ENCODE data around the gene TMEM130.

TMEM130 gene

DNA sequence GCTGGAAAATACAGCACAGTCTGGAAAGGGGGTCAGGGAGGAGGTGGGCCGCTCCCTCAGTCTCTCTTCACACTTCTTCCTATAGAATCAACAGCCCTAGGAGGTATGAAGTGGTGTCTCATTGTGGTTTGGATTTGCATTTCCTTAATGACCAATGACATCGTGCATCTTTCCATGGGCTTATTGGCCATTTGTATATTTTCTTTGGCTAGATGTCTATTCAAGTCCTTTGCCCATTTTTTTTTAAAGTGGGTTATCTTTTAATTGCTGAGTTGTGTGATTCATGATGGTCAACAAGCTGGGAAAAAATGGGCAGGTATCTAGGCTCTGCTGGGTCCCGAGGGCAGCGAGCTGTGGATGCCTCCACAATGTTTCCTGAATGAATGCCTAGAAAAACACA, 29.1 kb downstream of the TMEM130 start:
- no peak for DNase-seq

DNA sequence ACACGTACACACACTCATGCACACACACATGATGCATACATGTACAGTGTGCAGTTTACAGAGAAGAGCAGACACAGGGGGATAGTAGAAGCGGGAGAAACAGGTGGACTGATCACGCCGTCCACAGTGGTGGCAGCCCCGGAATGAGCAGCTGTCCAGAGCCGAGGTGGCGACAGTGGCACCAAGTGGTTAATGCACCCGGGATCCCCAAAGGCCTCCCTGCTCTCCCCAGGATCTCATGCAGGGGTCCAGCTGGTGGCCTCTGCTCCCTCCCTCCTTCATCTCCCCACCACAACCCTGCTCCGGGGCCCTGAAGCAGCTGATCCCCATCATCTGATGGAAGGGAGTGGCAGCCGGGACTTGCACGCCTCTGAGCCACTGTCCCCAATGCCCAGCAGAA, 29.7 kb downstream of the TMEM130 start:
- no peak for DNase-seq

- no peak for DNase-seq
Measured at GRCh38 chr7:98837630-98837972, 32.2 kb downstream of the TMEM130 start.

- DNase-seq: no peak
Measured at GRCh38 chr7:98836811-98837629, 32.8 kb downstream of the TMEM130 start.

DNA sequence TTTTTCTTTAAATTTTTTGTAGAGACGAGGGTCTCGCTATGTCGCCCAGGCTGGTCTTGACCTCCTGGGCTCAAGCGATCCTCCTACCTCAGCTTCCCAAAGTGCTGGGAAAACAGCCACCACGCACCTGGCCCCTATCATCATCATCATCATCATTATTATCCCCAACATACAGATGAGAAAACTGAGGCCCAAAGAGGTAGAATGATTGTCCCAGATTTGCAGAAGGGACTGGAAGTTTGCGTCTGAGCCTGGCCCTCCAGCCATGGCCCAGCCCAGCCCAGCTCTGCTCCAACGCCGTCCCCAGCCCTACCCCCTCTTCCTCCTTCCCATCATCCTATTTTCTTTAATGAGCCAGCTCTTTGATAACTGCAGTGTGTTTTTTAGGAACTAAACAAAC, 34.9 kb downstream of the TMEM130 start:
- DNase-seq: no peak

- DNase-seq: no peak
Measured at GRCh38 chr7:98833022-98833421, 36.8 kb downstream of the TMEM130 start.

GRCh38 chr7:98831641-98832221, 38.1 kb downstream of the TMEM130 start:
- DNase-seq: no peak

DNA sequence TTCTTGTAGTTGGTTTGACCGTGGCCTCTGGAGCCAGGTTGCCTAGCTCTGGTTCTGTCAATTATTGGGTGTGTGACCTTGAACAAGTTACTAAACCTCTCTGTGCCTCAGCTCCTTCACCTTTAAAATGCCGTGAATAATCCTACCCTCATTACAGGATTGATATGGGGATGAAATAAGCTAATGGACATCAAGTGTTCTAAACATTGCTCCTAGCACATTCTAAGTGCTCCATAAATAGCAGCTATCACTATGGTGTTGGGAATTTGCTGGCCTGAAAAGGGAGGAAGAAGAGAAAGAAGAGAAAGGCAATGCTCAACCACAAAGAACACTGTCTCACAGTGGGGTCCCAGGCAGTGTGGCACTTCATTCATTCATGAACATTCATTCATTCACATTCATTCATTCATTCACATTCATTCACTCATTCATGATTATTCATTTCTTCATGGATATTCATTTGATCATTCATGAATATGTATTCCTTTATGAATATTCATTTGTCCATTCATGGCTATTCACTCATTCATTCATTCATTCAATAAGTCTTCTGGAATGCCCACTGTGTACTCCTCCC, 38.8 kb downstream of the TMEM130 start:
- no peak for DNase-seq

DNA sequence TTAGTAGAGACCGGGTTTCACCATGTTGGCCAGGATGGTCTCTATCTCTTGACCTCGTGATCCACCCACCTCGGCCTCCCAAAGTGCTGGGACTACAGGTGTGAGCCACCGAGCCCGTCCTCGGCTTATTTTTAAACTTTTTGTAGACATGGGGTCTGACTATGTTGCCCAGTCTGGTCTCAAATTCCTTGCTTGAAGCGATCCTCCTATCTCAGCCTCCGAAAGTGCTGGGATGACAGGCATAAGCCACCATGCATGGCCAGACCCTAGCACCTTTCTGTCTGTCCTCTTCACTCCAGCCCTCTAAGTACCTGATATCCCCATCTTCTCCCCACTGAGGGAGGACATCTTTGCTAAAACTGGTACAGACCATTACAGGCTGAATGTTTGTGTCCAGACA, 41.4 kb downstream of the TMEM130 start:
- DNase-seq: no peak

GRCh38 chr7:98827258-98827657, 42.6 kb downstream of the TMEM130 start:
- no peak for DNase-seq

GRCh38 chr7:98826811-98827231, 43.0 kb downstream of the TMEM130 start:
- no peak for DNase-seq

DNA sequence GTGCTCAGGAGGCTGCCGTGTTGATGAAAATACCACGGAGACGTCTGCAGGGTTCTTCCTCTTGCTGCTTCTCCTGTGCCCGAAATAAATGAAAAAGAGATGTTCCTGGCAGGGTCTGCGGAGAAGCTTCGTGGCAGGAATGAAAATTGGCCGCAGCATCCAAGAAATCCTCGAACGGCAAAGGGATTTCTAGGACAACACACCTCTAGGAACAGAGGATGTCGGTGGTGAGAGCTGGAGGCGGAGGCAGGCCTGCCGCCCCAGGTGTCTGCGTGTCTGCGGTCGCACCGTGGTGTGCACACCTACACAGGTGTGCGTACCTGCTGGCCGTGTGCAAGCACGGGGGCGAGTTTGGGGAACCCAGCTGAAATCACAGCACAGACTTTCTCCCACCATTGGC, 43.4 kb downstream of the TMEM130 start:
- no peak for DNase-seq

- no peak for DNase-seq
Measured at GRCh38 chr7:98823226-98823625, 46.6 kb downstream of the TMEM130 start.

DNA sequence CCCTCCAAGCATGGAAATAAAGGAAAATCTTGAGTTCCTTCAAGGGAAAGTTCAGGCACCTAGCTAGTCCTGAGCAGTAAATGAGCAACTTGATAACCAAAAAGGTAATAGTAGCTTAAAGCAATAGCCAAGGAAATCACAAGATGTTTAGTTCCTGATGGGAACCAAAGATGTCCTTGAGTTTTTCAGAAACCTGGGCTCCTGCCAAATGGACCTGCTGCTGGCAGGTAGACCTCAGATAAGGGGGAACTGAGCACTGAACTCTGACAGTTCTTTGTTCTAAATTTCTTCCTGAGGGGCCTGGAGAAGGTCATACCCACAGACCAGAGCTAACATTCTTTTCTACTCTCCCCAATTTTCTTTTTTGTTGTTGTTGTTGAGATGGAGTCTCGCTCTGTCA, 48.5 kb downstream of the TMEM130 start:
- DNase-seq: no peak

GRCh38 chr7:98816967-98817710, 52.7 kb downstream of the TMEM130 start:
- DNase-seq: no peak

GRCh38 chr7:98816241-98816640, 53.6 kb downstream of the TMEM130 start:
- DNase-seq: no peak

DNA sequence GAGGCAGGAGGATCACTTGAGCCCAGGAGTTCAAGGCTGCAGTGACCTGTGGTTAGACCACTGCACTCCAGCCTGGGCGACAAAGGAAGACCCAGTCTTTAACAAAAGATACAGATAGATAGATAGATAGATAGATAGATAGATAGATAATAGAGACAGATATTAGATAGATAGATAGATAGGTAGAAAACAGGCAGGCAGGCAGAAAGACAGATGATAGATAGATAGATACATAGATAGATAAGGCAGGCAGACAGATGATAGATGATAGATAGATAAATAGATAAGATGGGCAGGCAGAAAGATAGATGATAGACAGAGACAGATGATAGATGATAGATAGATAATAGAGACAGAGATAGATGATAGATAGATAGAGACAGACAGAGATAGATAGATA, 54.5 kb downstream of the TMEM130 start:
- DNase-seq: no peak

DNA sequence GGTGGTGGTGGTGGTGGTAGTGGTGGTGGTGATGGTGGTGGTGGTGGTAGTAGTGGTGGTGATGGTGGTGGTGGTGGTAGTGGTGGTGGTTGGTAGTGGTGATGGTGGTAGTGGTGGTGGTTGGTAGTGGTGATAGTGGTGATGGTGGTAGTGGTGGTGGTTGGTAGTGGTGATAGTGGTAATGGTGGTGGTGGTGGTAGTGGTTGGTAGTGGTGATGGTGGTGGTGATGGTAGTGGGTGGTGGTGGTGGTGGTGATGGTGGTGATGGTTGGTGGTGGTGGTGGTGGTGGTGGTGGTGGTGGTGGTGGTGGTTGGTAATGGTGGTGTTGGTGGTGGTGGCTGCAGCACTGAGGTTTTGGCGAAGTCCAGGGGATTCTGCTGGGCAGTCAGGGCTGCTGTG, 58.5 kb downstream of the TMEM130 start:
- DNase-seq: no peak

GRCh38 chr7:98810153-98810802, 59.5 kb downstream of the TMEM130 start:
- DNase-seq: no peak

DNA sequence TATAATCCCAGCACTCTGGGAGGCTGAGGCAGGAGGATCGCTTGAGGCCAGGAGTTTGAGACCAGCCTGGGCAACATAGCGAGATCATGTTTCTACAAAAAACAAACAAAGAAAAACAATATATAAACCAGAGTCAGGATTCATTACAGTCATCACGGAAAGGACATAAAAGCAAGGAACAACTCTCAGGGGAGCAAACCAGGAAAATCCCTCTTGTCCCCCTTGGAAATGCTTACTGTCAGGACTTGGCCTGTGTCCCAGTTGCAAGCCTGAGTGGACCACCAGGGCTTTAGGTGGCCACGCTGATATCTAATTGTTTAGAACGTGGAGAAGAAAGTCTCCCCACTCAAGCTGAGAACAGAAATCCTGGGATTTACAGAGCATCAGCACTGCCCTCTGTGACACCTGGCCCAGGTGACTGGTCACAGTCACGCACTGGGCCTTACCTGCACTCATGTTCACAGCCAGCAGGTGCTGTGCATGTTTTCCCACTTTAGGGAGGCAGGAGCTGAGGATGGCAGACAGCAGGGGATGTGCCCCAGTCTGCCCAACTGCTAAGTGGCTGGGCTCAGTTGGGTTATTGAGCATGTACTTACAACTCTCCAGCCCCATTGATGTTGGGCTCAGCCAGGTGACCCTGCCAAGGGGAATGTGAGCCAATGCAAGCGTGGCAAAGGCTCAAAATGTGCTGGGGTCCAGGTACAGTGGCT, 60.9 kb downstream of the TMEM130 start:
- DNase-seq: no peak

DNA sequence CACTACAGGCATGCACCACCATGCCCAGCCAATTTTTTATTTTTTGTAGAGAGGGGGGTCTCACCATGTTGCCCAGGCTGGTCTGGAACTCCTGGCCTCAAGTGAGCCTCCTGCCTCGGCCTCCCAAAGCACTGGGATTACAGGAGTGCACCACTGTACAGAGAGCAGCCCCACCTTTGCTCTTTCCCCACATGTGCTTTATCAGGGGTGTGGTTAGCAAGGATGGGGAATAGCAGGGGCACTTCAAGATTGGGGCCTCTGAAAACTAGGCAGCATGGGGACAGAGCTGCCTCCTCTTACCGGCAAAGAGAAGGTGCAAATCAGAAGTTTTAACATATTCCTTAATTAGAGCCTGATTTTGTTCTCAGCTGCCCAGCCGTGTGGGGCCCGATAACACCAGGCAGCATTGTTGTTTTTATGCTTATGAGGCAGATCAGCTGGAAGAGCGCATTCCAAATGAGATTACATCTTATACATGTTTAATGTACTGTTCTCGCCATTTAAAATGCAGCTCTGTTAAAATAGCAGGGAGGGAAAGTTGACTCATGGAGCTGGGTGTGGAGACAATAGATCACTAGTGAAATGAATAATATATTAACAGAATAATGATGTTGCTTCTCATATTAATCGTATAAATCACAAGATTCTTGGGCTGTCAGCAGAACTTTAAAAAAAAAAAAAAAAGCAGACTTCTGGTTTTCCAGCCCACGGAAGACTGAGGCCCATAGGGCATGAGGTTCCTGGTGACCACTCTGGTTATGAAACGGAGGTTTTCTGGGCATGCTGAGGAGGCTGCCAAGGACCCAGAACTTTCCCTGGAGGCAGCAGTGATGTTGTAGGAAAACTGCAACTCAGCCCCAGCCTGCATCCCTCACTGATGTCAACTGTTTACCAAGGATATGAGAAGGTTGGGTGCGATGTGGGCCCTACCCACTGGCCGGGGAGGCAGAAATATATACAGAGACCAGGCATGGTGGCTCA, 62.5 kb downstream of the TMEM130 start:
- DNase-seq: no peak

Data from CD4-positive, alpha-beta T cell treated with Interferon gamma for 1 hour (primary cell).